ENCODE results near the gene MRPL40.

Gene MRPL40

DNA sequence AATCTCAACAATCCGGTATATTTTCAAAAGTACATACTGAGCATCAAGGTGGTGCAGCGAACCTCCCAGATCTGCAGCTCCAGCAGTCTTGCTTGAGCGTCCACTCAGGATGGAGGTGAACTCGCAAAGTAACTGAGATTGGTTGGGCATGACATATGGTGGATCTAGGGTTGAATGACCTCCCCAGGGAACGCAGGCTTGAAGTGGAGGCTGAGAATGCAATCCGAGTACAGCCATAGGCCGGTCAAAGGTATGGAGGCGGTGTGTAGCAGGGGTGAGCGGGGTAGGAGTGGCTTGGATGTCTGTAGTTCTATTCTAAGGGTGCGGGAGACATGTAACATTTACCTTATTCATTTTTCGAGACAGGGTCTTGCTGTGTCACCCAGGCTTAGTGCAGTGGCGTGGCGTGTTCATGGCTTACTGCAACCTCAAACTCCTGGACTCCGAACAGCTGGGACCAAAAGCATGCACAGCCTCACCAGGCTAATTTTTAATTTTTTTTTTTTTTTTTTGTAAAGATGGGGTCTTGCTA lies 15.8 kb downstream of the MRPL40 start (continued):
- peak; percentile 8 for TF ChIP-seq ZNF324 (tag by site-specific recombination; IDR thresholded peaks at IDR 0.05)
- no peak for TF ChIP-seq MEIS1 (CRISPR knock-in tag; IDR thresholded peaks at IDR 0.05; ENCODE audit: borderline replicate concordance)
- 0 out of 2 replicates have a peak, but pooled peaks have one; percentile 6 for TF ChIP-seq ZNF660 (tag by site-specific recombination; IDR thresholded peaks at IDR 0.05)
- TF ChIP-seq FEZF1 (tag by site-specific recombination; IDR thresholded peaks at IDR 0.05), result peak; percentile 83
- TF ChIP-seq ZNF341 (tag by site-specific recombination; IDR thresholded peaks at IDR 0.05; ENCODE audit: low read depth), result no peak
- no peak for TF ChIP-seq OVOL3 (tag by site-specific recombination; IDR thresholded peaks at IDR 0.05)
- TF ChIP-seq ZBTB8A (tag by site-specific recombination; IDR thresholded peaks at IDR 0.05), result no peak
- TF ChIP-seq, protein P1, sequence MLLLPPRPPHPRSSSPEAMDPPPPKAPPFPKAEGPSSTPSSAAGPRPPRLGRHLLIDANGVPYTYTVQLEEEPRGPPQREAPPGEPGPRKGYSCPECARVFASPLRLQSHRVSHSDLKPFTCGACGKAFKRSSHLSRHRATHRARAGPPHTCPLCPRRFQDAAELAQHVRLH (tag by site-specific recombination; IDR thresholded peaks at IDR 0.05), result 0 out of 2 replicates have a peak, but pooled peaks have one; percentile 42
- no peak for TF ChIP-seq ZNF776 (tag by site-specific recombination; IDR thresholded peaks at IDR 0.05; ENCODE audit: borderline replicate concordance)
- TF ChIP-seq, protein P2, sequence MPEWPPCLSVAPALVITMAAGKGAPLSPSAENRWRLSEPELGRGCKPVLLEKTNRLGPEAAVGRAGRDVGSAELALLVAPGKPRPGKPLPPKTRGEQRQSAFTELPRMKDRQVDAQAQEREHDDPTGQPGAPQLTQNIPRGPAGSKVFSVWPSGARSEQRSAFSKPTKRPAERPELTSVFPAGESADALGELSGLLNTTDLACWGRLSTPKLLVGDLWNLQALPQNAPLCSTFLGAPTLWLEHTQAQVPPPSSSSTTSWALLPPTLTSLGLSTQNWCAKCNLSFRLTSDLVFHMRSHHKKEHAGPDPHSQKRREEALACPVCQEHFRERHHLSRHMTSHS (tag by site-specific recombination; IDR thresholded peaks at IDR 0.05), result no peak
- TF ChIP-seq ZNF777 (tag by site-specific recombination; IDR thresholded peaks at IDR 0.05; ENCODE audit: borderline replicate concordance), result no peak
- no peak for TF ChIP-seq ZNF174 (tag by site-specific recombination; IDR thresholded peaks at IDR 0.05)
- no peak for TF ChIP-seq ZNF19 (tag by site-specific recombination; IDR thresholded peaks at IDR 0.05; ENCODE audit: low read depth)
- peak; percentile 46; the same call in 1 of the 2 replicates for TF ChIP-seq ZBTB48 (tag by site-specific recombination; IDR thresholded peaks at IDR 0.05)
- no peak for TF ChIP-seq ZNF548 (tag by site-specific recombination; IDR thresholded peaks at IDR 0.05)
- no peak for TF ChIP-seq KLF7 (tag by site-specific recombination; IDR thresholded peaks at IDR 0.05; ENCODE audit: borderline replicate concordance)
- no peak for TF ChIP-seq ZNF530 (tag by site-specific recombination; IDR thresholded peaks at IDR 0.05; ENCODE audit: low read depth)
- TF ChIP-seq, protein P3, sequence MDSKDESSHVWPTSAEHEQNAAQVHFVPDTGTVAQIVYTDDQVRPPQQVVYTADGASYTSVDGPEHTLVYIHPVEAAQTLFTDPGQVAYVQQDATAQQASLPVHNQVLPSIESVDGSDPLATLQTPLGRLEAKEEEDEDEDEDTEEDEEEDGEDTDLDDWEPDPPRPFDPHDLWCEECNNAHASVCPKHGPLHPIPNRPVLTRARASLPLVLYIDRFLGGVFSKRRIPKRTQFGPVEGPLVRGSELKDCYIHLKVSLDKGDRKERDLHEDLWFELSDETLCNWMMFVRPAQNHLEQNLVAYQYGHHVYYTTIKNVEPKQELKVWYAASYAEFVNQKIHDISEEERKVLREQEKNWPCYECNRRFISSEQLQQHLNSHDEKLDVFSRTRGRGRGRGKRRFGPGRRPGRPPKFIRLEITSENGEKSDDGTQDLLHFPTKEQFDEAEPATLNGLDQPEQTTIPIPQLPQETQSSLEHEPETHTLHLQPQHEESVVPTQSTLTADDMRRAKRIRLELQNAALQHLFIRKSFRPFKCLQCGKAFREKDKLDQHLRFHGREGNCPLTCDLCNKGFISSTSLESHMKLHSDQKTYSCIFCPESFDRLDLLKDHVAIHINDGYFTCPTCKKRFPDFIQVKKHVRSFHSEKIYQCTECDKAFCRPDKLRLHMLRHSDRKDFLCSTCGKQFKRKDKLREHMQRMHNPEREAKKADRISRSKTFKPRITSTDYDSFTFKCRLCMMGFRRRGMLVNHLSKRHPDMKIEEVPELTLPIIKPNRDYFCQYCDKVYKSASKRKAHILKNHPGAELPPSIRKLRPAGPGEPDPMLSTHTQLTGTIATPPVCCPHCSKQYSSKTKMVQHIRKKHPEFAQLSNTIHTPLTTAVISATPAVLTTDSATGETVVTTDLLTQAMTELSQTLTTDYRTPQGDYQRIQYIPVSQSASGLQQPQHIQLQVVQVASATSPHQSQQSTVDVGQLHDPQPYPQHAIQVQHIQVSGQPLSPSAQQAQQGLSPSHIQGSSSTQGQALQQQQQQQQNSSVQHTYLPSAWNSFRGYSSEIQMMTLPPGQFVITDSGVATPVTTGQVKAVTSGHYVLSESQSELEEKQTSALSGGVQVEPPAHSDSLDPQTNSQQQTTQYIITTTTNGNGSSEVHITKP (tag by site-specific recombination; IDR thresholded peaks at IDR 0.05), result peak; percentile 23; the same call in 1 of the 2 replicates
- TF ChIP-seq, protein P4, sequence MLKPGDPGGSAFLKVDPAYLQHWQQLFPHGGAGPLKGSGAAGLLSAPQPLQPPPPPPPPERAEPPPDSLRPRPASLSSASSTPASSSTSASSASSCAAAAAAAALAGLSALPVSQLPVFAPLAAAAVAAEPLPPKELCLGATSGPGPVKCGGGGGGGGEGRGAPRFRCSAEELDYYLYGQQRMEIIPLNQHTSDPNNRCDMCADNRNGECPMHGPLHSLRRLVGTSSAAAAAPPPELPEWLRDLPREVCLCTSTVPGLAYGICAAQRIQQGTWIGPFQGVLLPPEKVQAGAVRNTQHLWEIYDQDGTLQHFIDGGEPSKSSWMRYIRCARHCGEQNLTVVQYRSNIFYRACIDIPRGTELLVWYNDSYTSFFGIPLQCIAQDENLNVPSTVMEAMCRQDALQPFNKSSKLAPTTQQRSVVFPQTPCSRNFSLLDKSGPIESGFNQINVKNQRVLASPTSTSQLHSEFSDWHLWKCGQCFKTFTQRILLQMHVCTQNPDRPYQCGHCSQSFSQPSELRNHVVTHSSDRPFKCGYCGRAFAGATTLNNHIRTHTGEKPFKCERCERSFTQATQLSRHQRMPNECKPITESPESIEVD (tag by site-specific recombination; IDR thresholded peaks at IDR 0.05), result no peak
- TF ChIP-seq SP7 (tag by site-specific recombination; IDR thresholded peaks at IDR 0.05), result peak; percentile 75
- TF ChIP-seq ZNF433 (tag by site-specific recombination; IDR thresholded peaks at IDR 0.05; ENCODE audit: low read depth), result no peak
- TF ChIP-seq, protein P5, sequence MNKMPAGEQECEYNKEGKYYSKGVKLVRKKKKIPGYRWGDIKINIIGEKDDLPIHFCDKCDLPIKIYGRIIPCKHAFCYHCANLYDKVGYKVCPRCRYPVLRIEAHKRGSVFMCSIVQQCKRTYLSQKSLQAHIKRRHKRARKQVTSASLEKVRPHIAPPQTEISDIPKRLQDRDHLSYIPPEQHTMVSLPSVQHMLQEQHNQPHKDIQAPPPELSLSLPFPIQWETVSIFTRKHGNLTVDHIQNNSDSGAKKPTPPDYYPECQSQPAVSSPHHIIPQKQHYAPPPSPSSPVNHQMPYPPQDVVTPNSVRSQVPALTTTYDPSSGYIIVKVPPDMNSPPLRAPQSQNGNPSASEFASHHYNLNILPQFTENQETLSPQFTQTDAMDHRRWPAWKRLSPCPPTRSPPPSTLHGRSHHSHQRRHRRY (tag by site-specific recombination; IDR thresholded peaks at IDR 0.05), result no peak
- TF ChIP-seq ZNF138 (tag by site-specific recombination; IDR thresholded peaks at IDR 0.05; ENCODE audit: borderline replicate concordance), result no peak
- TF ChIP-seq, protein P6, sequence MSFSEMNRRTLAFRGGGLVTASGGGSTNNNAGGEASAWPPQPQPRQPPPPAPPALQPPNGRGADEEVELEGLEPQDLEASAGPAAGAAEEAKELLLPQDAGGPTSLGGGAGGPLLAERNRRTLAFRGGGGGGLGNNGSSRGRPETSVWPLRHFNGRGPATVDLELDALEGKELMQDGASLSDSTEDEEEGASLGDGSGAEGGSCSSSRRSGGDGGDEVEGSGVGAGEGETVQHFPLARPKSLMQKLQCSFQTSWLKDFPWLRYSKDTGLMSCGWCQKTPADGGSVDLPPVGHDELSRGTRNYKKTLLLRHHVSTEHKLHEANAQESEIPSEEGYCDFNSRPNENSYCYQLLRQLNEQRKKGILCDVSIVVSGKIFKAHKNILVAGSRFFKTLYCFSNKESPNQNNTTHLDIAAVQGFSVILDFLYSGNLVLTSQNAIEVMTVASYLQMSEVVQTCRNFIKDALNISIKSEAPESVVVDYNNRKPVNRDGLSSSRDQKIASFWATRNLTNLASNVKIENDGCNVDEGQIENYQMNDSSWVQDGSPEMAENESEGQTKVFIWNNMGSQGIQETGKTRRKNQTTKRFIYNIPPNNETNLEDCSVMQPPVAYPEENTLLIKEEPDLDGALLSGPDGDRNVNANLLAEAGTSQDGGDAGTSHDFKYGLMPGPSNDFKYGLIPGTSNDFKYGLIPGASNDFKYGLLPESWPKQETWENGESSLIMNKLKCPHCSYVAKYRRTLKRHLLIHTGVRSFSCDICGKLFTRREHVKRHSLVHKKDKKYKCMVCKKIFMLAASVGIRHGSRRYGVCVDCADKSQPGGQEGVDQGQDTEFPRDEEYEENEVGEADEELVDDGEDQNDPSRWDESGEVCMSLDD (tag by site-specific recombination; IDR thresholded peaks at IDR 0.05), result no peak
- no peak for TF ChIP-seq TCF7L2 (IDR thresholded peaks at IDR 0.05; ENCODE audit: borderline replicate concordance, low read depth, low read length)
- no peak for TF ChIP-seq ZNF10 (tag by site-specific recombination; IDR thresholded peaks at IDR 0.05)
- TF ChIP-seq, protein P7, sequence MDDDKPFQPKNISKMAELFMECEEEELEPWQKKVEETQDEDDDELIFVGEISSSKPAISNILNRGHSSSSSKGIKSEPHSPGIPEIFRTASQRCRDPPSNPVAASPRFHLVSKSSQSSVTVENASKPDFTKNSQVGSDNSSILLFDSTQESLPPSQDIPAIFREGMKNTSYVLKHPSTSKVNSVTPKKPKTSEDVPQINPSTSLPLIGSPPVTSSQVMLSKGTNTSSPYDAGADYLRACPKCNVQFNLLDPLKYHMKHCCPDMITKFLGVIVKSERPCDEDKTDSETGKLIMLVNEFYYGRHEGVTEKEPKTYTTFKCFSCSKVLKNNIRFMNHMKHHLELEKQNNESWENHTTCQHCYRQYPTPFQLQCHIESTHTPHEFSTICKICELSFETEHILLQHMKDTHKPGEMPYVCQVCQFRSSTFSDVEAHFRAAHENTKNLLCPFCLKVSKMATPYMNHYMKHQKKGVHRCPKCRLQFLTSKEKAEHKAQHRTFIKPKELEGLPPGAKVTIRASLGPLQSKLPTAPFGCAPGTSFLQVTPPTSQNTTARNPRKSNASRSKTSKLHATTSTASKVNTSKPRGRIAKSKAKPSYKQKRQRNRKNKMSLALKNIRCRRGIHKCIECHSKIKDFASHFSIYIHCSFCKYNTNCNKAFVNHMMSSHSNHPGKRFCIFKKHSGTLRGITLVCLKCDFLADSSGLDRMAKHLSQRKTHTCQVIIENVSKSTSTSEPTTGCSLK (tag by site-specific recombination; IDR thresholded peaks at IDR 0.05), result no peak
